GM12878 (cell line): ENCODE measurements around the gene DNAI2. TPM values are rescaled to one million over a fixed set of nuclear protein-coding genes. Genes with fewer than 3 reads are reported as not detected.

Experiments used
- ATAC-seq: fragments of 200-7000 bp; cut with Tn5 transposase; 3 replicates; pipeline ENCODE4 v1.9.1; 2020; ENCODE audit warnings: mild to moderate bottlenecking, moderate library complexity
- BruUV-seq: library from RNA; stranded (reverse); fragments of 400-500 nt; replicated peaks from 2 replicates; lab custom pipeline; 2021; lab: Mats Ljungman, UMichigan
- CTCF ChIA-PET: fragments of 300-600 bp; sonication (Branson Sonifier 250); formaldehyde crosslinking; extraction: SDS; loops from one replicate; lab custom pipeline; 2021; ENCODE audit warnings: inconsistent platforms; lab: Yijun Ruan, JAX
- POLR2A ChIA-PET: fragments of 350-600 bp; formaldehyde crosslinking; extraction: SDS; loops from one replicate; lab custom pipeline; 2021; ENCODE audit warnings: inconsistent platforms; lab: Charles Lee
- RAD21 ChIA-PET: fragments of 300-600 bp; sonication (Branson Sonifier 250); formaldehyde crosslinking; loops from one replicate; lab custom pipeline; 2023; ENCODE audit warnings: antibody characterized with exemption; ENCODE audit not compliant: unreplicated experiment; lab: Charles Lee
- SMC1A ChIA-PET: fragments of 300-600 bp; sonication (Branson Sonifier 250); formaldehyde crosslinking; loops from one replicate; lab custom pipeline; 2023; ENCODE audit not compliant: unreplicated experiment, uncharacterized antibody; lab: Charles Lee
- DNase-seq: peaks from one replicate; pipeline ENCODE4 v3.0.0-alpha.2; 2011; ENCODE audit warnings: low read depth, low spot score
- FAIRE-seq: peaks from 3 replicates; lab custom pipeline; 2011; peaks lifted over from hg19 to GRCh38; lab: Jason Lieb, UNC
- H2AFZ ChIP-seq: 2 replicates; pipeline ENCODE4 v1.6.0; 2011; ENCODE audit warnings: low read depth, low read length, control low read depth; ENCODE audit not compliant: control insufficient read depth
- H3K27ac ChIP-seq: 2 replicates; pipeline ENCODE4 v1.5.1; 2011; ENCODE audit warnings: control low read depth; ENCODE audit not compliant: control insufficient read depth, insufficient read depth
- H3K27me3 ChIP-seq, 2 experiments: replicated peaks in 1 of 2; 2 replicates each; pipeline versions ENCODE4 v1.6.0 to v1.6.1; 2011; ENCODE audit warnings: low read length in 1 of 2; ENCODE audit not compliant: control insufficient read depth in 2 of 2, insufficient read depth in 2 of 2
- H3K36me3 ChIP-seq, 2 experiments: 2 replicates each; pipeline ENCODE4 v1.5.1; 2011; ENCODE audit warnings: low read length in 1 of 2; ENCODE audit not compliant: control insufficient read depth in 2 of 2, insufficient read depth in 2 of 2
- H3K4me1 ChIP-seq: 2 replicates; pipeline ENCODE4 v1.6.1; 2011; ENCODE audit warnings: mild to moderate bottlenecking, low read length, moderate library complexity, mixed read lengths; ENCODE audit not compliant: control insufficient read depth, insufficient read depth
- H3K4me2 ChIP-seq: 2 replicates; pipeline ENCODE4 v1.6.0; 2011; ENCODE audit warnings: control low read depth; ENCODE audit not compliant: control insufficient read depth, insufficient read depth
- H3K4me3 ChIP-seq: fragments of 200-600 bp; sonication (generic); 2 replicates; pipeline ENCODE4 v1.5.1; 2016
- H3K79me2 ChIP-seq: 2 replicates; pipeline ENCODE4 v1.6.0; 2011; ENCODE audit warnings: low read length; ENCODE audit not compliant: control insufficient read depth, insufficient read depth
- H3K9ac ChIP-seq: 2 replicates; pipeline ENCODE4 v1.8.0; 2011; ENCODE audit warnings: low read length, control low read depth, mixed read lengths; ENCODE audit not compliant: control insufficient read depth, insufficient read depth
- H3K9me3 ChIP-seq: replicated peaks from 3 replicates; pipeline ENCODE4 v1.5.1; 2011; ENCODE audit warnings: mild to moderate bottlenecking, low read length; ENCODE audit not compliant: control insufficient read depth, insufficient read depth
- H4K20me1 ChIP-seq: 2 replicates; pipeline ENCODE4 v1.6.0; 2011; ENCODE audit not compliant: control insufficient read depth, insufficient read depth
- BMI1 ChIP-seq: fragments of 450-650 bp; IDR thresholded peaks from 2 replicates; pipeline ENCODE4 v1.6.1; 2016; ENCODE audit warnings: mild to moderate bottlenecking, moderate library complexity, borderline replicate concordance
- EED ChIP-seq: sonication (generic); IDR thresholded peaks from 2 replicates; pipeline ENCODE4 v1.6.1; 2016; ENCODE audit warnings: antibody characterized with exemption, low read depth
- KLF5 ChIP-seq: fragments of 450-650 bp; IDR thresholded peaks from 2 replicates; pipeline ENCODE4 v1.6.1; 2014; ENCODE audit warnings: mild to moderate bottlenecking; ENCODE audit not compliant: partially characterized antibody
- MTA2 ChIP-seq: fragments of 450-650 bp; IDR thresholded peaks from 2 replicates; pipeline ENCODE4 v1.6.1; 2016; ENCODE audit warnings: low read depth, mild to moderate bottlenecking, moderate library complexity
- NR2F1 ChIP-seq: fragments of 450-650 bp; conservative IDR thresholded peaks from 2 replicates; pipeline ENCODE4 v1.6.1; 2017; ENCODE audit warnings: mild to moderate bottlenecking
- POLR2AphosphoS2 ChIP-seq: IDR thresholded peaks from 2 replicates; pipeline ENCODE4 v1.6.1; 2011; ENCODE audit warnings: low read depth, mild to moderate bottlenecking, low read length, improper control_type of control experiment, moderate library complexity
- RAD21 ChIP-seq: IDR thresholded peaks from 2 replicates; pipeline ENCODE4 v1.6.1; 2011; ENCODE audit warnings: mild to moderate bottlenecking, low read depth, low read length, moderate library complexity; ENCODE audit not compliant: insufficient read depth
- SIN3A ChIP-seq: IDR thresholded peaks from 2 replicates; pipeline ENCODE4 v1.6.1; 2012; ENCODE audit warnings: low read depth, low read length, improper control_type of control experiment
- SREBF2 ChIP-seq: IDR thresholded peaks from 2 replicates; pipeline ENCODE4 v1.6.1; 2012; ENCODE audit warnings: mild to moderate bottlenecking, low read length
- TAF1 ChIP-seq: IDR thresholded peaks from 2 replicates; pipeline ENCODE4 v1.6.1; 2011; ENCODE audit warnings: mild to moderate bottlenecking, low read depth, low read length, borderline replicate concordance
- WRNIP1 ChIP-seq: IDR thresholded peaks from 2 replicates; pipeline ENCODE4 v1.6.1; 2011; ENCODE audit warnings: low read depth, low read length, improper control_type of control experiment, borderline replicate concordance
- WGBS: methylation state at CpG from one replicate; pipeline ENCODE4 v1.1.6; 2016; ENCODE audit warnings: low lambda C conversion rate; ENCODE audit not compliant: insufficient replicate concordance, insufficient coverage; ENCODE audit errors: missing lambda C conversion rate; 5-methylcytosine and 5-hydroxymethylcytosine counted together
- in situ Hi-C: fragments of 300-500 bp; cut with MboI; formaldehyde crosslinking; loops from 9 replicates; pipeline ENCODE4 v1.14.3; 2018; ENCODE audit warnings: mixed read lengths
- intact Hi-C: fragments of 100-400 bp; cut with micrococcal nuclease; formaldehyde crosslinking; loops from one replicate; pipeline ENCODE4 v1.14.2; 2022; ENCODE audit not compliant: unreplicated experiment
- polyA plus RNA-seq, 11 experiments: library from polyadenylated mRNA; depleted of rRNA in 4 of 11; unstranded in 6 of 11; stranded (reverse) in 5 of 11; fragments of >200 nt; fragmentation: Nextera tagmentation in 4 of 11; fragmentation: Illumina TruSeq in 1 of 11; extraction: Ambion mirVana in 4 of 11; extraction: Trizol in 1 of 11; gene quantifications; 1 replicate in 1 of 11; 2 replicates in 10 of 11; pipeline versions ENCODE4 v1.2.1 to v1.2.3, GENCODE V29; 2011 to 2016; ENCODE audit warnings: inconsistent platforms in 2 of 11, missing spikeins in 2 of 11, low read depth in 1 of 11
- total RNA-seq, 4 experiments: library from RNA; depleted of rRNA in 3 of 4; stranded (reverse); fragments of >200 nt in 3 of 4; fragmentation: Illumina TruSeq in 1 of 4; extraction: Trizol in 1 of 4; gene quantifications; 2 replicates each; pipeline versions ENCODE4 v1.2.1 to v1.2.3, GENCODE V29; 2013 to 2021
- TF ChIP-seq, protein P1 (sequence below): fragments of 450-650 bp; IDR thresholded peaks from 2 replicates; pipeline ENCODE4 v1.6.1; 2016; ENCODE audit warnings: mild to moderate bottlenecking, moderate library complexity, borderline replicate concordance
- TF ChIP-seq, protein P2 (sequence below): IDR thresholded peaks from 2 replicates; pipeline ENCODE4 v1.6.1; 2012; ENCODE audit warnings: improper control_type of control experiment, low read depth, low read length; ENCODE audit not compliant: insufficient replicate concordance
- TF ChIP-seq, protein P3 (sequence below): fragments of 450-650 bp; IDR thresholded peaks from 2 replicates; pipeline ENCODE4 v1.6.1; 2018; ENCODE audit warnings: borderline replicate concordance, mild to moderate bottlenecking; ENCODE audit not compliant: partially characterized antibody

The DNAI2 gene
- total and polyA plus RNA-seq, 10 of the 15 experiments (the other 5 are each of a cell fraction or from before 2014, with no cell fraction given): 0.04 to 1.8 (median 0.13) TPM

DNA sequence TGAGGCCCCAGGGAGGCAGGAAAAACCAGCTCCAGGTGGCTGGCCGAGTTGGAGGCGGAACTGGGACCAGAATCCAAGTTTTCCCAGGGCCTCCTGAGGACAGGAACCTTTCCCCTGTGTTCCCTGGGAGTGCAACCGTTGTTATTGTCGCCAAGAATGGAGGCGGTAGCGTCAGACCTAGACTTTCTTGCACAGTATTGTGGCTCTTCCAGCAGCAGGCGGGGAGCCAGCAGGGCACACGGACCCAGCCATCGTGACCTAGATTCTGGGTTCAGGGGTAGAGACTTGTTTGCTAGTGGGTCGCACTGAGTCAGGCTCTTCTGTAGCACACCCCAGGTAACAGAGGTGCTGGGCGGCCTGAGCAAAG, 51.3 kb downstream of the DNAI2 start:
- Histone ChIP-seq H3K4me3 (no peak overlapping the region), H3K36me3 (no peaks in the 10 kb centered on the region), H3K9me3 (no peaks in the 10 kb centered on the region), H2AFZ (no peak overlapping the region), H3K4me2 (no peak overlapping the region; the same call in 1 of the 2 replicates), H4K20me1 (no peaks in the 10 kb centered on the region), H3K9ac (no peak overlapping the region), H3K4me1 (no peaks in the 10 kb centered on the region), H3K27me3 (peaks cover 4 to 8% of the 10 kb centered on the region in 2 experiments; a peak in 3 of 4 replicates), H3K27ac (no peak overlapping the region), H3K79me2 (no peaks in the 10 kb centered on the region)
- BruUV-seq: no TSS peak
- ATAC-seq: no peak
- POLR2A ChIA-PET: no interaction called here
- CTCF ChIA-PET: no interaction called here
- FAIRE-seq: no peak
- RAD21 ChIA-PET: no interaction called here
- DNase-seq: no peak
- SMC1A ChIA-PET: no interaction called here
- intact Hi-C loops: no loop called here
- 40% methylated on average over 11 of the region's 11 CpGs for WGBS
- in situ Hi-C loops: no loop called here
- TF ChIP-seq MTA2 (no peak), EED (no peak), TAF1 (no peak), RAD21 (no peak), BMI1 (no peak), SREBF2 (no peak), KLF5 (no peak), SIN3A (no peak), POLR2AphosphoS2 (no peak), WRNIP1 (no peak), NR2F1 (no peak)
- TF ChIP-seq, protein P1, sequence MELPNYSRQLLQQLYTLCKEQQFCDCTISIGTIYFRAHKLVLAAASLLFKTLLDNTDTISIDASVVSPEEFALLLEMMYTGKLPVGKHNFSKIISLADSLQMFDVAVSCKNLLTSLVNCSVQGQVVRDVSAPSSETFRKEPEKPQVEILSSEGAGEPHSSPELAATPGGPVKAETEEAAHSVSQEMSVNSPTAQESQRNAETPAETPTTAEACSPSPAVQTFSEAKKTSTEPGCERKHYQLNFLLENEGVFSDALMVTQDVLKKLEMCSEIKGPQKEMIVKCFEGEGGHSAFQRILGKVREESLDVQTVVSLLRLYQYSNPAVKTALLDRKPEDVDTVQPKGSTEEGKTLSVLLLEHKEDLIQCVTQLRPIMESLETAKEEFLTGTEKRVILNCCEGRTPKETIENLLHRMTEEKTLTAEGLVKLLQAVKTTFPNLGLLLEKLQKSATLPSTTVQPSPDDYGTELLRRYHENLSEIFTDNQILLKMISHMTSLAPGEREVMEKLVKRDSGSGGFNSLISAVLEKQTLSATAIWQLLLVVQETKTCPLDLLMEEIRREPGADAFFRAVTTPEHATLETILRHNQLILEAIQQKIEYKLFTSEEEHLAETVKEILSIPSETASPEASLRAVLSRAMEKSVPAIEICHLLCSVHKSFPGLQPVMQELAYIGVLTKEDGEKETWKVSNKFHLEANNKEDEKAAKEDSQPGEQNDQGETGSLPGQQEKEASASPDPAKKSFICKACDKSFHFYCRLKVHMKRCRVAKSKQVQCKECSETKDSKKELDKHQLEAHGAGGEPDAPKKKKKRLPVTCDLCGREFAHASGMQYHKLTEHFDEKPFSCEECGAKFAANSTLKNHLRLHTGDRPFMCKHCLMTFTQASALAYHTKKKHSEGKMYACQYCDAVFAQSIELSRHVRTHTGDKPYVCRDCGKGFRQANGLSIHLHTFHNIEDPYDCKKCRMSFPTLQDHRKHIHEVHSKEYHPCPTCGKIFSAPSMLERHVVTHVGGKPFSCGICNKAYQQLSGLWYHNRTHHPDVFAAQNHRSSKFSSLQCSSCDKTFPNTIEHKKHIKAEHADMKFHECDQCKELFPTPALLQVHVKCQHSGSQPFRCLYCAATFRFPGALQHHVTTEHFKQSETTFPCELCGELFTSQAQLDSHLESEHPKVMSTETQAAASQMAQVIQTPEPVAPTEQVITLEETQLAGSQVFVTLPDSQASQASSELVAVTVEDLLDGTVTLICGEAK: no peak
- TF ChIP-seq, protein P2, sequence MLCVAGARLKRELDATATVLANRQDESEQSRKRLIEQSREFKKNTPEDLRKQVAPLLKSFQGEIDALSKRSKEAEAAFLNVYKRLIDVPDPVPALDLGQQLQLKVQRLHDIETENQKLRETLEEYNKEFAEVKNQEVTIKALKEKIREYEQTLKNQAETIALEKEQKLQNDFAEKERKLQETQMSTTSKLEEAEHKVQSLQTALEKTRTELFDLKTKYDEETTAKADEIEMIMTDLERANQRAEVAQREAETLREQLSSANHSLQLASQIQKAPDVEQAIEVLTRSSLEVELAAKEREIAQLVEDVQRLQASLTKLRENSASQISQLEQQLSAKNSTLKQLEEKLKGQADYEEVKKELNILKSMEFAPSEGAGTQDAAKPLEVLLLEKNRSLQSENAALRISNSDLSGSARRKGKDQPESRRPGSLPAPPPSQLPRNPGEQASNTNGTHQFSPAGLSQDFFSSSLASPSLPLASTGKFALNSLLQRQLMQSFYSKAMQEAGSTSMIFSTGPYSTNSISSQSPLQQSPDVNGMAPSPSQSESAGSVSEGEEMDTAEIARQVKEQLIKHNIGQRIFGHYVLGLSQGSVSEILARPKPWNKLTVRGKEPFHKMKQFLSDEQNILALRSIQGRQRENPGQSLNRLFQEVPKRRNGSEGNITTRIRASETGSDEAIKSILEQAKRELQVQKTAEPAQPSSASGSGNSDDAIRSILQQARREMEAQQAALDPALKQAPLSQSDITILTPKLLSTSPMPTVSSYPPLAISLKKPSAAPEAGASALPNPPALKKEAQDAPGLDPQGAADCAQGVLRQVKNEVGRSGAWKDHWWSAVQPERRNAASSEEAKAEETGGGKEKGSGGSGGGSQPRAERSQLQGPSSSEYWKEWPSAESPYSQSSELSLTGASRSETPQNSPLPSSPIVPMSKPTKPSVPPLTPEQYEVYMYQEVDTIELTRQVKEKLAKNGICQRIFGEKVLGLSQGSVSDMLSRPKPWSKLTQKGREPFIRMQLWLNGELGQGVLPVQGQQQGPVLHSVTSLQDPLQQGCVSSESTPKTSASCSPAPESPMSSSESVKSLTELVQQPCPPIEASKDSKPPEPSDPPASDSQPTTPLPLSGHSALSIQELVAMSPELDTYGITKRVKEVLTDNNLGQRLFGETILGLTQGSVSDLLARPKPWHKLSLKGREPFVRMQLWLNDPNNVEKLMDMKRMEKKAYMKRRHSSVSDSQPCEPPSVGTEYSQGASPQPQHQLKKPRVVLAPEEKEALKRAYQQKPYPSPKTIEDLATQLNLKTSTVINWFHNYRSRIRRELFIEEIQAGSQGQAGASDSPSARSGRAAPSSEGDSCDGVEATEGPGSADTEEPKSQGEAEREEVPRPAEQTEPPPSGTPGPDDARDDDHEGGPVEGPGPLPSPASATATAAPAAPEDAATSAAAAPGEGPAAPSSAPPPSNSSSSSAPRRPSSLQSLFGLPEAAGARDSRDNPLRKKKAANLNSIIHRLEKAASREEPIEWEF: no peak
- TF ChIP-seq, protein P3, sequence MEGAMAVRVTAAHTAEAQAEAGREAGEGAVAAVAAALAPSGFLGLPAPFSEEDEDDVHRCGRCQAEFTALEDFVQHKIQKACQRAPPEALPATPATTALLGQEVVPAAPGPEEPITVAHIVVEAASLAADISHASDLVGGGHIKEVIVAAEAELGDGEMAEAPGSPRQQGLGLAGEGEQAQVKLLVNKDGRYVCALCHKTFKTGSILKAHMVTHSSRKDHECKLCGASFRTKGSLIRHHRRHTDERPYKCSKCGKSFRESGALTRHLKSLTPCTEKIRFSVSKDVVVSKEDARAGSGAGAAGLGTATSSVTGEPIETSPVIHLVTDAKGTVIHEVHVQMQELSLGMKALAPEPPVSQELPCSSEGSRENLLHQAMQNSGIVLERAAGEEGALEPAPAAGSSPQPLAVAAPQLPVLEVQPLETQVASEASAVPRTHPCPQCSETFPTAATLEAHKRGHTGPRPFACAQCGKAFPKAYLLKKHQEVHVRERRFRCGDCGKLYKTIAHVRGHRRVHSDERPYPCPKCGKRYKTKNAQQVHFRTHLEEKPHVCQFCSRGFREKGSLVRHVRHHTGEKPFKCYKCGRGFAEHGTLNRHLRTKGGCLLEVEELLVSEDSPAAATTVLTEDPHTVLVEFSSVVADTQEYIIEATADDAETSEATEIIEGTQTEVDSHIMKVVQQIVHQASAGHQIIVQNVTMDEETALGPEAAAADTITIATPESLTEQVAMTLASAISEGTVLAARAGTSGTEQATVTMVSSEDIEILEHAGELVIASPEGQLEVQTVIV: no peak
